ENCODE data around the gene ATXN7L1. TPM values are rescaled to one million over a fixed set of nuclear protein-coding genes. Genes with fewer than 3 reads are reported as not detected.
"Not testable (repeated sequence)": the region's sequence is repeated elsewhere in the genome, so short reads cannot be mapped to it uniquely, and the experiment has no call there.

ATXN7L1 gene
- total RNA-seq, 1 donor from 2014 or later = 8.5 TPM

DNA sequence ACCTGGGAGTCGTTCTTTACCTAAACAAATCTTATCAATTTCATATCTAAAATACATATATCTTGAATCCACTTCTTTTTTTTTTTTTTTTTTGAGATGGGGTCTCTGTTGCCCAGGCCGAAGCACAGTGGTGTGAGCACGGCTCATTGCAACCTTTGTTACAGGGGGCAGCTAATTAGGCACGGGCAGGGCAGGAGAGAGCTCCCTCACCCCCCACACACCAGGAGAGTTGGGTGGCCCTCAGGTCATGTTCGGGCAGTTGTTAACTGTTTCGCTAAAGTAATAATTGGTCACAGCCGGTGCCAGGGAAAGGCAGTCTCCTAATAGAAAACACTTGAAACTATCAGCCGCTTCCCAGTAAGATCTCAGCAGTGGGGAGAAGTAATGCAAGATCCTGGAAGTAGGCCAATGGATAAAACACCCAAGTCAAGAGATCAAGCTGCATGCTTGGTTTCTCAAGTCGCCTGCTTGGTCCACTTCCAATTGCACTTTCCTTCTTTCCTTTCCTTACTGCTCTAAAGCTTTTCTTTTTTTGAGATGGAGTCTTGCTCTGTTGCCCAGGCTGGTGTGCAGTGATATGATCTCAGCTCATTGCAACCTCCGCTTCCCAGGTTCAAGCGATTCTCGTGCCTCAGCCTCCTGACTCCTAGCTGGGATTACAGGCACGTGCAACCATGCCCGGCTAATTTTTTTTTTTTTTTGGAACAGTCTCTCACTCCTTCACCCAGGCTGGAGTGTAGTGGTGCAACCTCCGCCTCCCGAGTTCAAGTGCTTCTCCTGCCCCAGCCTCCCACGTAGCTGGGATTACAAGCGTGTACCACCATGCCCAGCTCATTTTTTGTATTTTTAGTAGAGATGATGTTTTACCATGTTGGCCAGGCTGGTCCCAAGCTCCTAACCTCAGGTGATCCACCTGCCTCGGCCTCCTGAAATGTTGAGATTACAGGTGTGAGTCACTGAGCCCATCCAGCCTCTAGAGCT is 273.8 kb downstream of the ATXN7L1 start:
- intact Hi-C loops (cut with micrococcal nuclease) = no loop called here
- no peaks in the 10 kb centered on the region for H3K4me1 Mint-ChIP-seq (ENCODE audit: low read depth)
- H3K36me3 Mint-ChIP-seq (ENCODE audit: low read depth) = no peaks in the 10 kb centered on the region
- DNase-seq (ENCODE audit: low spot score) = no peak
- H3K4me3 Mint-ChIP-seq = no peak overlapping the region
- no peak overlapping the region for H3K27ac Mint-ChIP-seq
- peaks cover 4% of the 10 kb centered on the region for H3K27me3 Mint-ChIP-seq (ENCODE audit: insufficient read depth)
- no peaks in the 10 kb centered on the region for H3K9me3 Mint-ChIP-seq

DNA sequence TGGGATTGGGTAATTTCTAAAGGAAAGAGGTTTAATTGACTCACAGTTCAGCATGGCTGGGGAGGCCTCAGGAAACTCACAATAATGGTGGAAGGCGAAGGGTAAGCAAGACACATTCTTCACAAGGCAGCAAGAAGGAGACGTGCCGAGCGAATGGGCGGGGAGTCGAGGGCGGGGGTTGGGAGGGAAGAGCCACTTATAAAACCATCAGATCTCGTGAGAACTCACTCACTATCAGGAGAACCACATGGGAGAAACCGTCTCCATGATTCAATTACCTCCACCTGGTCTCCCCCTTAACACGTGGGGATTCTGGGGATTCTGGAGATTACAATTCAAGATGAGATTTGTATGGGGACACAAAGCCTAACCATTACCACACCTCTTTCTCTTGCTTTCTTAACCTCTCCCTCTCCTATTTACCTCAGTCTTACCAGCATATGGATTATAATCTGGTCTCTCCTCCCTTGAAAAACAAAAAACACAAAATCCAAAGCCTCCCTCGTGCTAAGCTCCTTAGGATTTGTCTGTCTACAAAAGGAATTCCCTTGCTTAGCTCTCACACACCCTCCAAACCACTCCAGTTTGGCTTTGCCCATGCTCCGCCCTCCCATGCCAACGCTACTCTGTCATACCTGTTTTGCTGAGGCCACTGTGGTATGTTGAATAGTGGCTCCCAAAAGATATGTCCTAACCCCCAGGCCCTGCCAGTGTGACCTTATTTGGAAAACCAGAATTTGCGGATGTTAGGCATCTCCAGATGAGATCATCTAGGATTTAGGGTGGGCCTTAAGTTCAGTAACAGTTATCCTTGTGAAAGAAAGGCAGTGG is 275.5 kb downstream of the ATXN7L1 start:
- Mint-ChIP-seq H3K27me3 (ENCODE audit: insufficient read depth) (peaks cover 8% of the 10 kb centered on the region), H3K4me1 (ENCODE audit: low read depth) (no peaks in the 10 kb centered on the region), H3K4me3 (no peak overlapping the region), H3K9me3 (no peaks in the 10 kb centered on the region), H3K27ac (no peak overlapping the region), H3K36me3 (ENCODE audit: low read depth) (no peaks in the 10 kb centered on the region)
- no peak for DNase-seq (ENCODE audit: low spot score)
- intact Hi-C loops (cut with micrococcal nuclease) = no loop called here

DNA sequence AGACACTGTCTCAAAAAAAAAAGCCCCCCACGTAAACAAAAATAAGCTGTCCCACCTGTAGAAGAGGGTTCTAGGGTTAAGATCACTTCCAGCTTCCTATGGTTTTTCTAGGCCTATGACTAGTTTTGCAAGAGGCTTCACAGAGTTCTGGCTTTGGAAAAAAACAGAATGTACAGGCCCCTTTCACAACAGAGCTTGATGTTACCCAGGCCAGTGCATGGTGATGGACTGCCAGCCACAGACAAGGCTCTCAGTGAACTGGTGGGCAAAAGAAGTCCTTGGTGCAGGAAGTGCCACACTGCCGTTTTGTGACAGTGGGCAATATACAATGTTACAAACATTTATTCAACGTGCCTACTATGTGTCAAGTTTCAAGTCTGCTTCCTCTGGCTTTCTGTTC is 276.8 kb downstream of the ATXN7L1 start:
- Mint-ChIP-seq H3K27me3 (ENCODE audit: insufficient read depth) (peaks cover 8% of the 10 kb centered on the region), H3K27ac (no peak overlapping the region), H3K4me1 (ENCODE audit: low read depth) (no peaks in the 10 kb centered on the region)

DNA sequence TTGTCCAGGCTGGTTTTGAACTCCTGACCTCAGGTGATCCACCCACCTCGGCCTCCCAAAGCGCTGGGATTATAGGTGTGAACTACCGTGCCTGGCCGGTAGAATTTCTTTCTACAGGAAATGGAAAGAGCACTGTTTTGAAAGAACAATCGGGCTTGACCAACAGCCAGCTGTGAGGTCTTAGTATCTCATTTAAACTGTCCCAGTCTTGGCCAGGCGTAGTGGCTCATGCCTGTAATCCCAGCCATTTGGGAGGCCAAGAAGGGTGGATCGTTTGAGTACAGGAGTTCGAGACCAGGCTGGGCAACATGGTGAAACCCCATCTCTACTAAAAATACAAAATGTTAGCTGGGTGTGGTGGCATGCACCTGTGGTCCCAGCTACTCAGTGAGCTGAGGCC is 277.3 kb downstream of the ATXN7L1 start:
- H3K9me3 Mint-ChIP-seq; DNase-seq (ENCODE audit: low spot score); H3K4me1 Mint-ChIP-seq (ENCODE audit: low read depth); intact Hi-C loops (cut with micrococcal nuclease); H3K27ac Mint-ChIP-seq; H3K36me3 Mint-ChIP-seq (ENCODE audit: low read depth); H3K27me3 Mint-ChIP-seq (ENCODE audit: insufficient read depth); H3K4me3 Mint-ChIP-seq: not testable (repeated sequence)

More for the DNA sequence above, 276.8 kb downstream of the ATXN7L1 start:
- Mint-ChIP-seq H3K36me3 (ENCODE audit: low read depth) (no peaks in the 10 kb centered on the region), H3K9me3 (no peaks in the 10 kb centered on the region), H3K4me3 (no peak overlapping the region)
- intact Hi-C loops (cut with micrococcal nuclease) = no loop called here
- DNase-seq (ENCODE audit: low spot score) = no peak

DNA sequence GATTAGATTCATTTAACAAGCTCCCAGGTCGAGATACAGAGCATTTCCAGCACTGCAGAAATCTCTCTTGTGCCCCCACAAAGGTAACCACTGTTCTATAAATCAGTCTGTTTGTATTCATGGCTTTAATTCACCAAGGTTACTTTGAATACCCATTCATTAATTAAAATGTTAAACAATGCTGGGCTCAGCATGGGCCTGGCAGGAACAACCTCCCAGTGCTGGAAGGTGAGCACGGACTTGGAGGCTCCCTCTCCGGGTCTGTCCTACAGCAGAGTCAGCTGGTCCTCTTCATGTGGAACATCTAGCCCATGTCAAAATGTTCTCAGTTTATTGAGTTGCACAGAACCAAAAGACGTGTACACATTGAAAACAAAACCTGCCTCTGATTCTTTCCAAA is 279.5 kb downstream of the ATXN7L1 start:
- no peak overlapping the region for H3K4me3 Mint-ChIP-seq
- intact Hi-C loops (cut with micrococcal nuclease) = no loop called here
- peaks cover 10% of the 10 kb centered on the region for H3K27me3 Mint-ChIP-seq (ENCODE audit: insufficient read depth)
- H3K9me3 Mint-ChIP-seq = no peaks in the 10 kb centered on the region
- no peaks in the 10 kb centered on the region for H3K4me1 Mint-ChIP-seq (ENCODE audit: low read depth)
- no peaks in the 10 kb centered on the region for H3K36me3 Mint-ChIP-seq (ENCODE audit: low read depth)
- H3K27ac Mint-ChIP-seq = no peak overlapping the region
- no peak for DNase-seq (ENCODE audit: low spot score)

DNA sequence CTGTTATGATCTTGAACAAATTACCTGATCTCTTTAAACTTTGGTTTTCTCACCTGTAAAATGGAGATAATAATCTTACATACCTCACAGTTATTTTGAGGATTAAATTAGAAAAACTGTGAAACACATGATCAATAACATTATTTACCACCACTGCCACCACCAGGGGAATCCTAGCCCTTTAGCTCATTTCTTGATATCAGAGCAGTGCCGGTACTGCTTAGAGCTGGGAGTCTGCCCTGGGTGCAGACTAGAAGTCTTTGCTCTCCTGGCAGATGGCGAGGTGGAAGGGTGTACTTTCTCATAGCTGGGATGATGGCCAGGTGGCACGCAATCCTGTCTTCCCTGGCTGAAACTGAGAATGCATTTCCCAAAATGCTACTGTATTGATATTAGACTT is 282.4 kb downstream of the ATXN7L1 start:
- no peaks in the 10 kb centered on the region for H3K36me3 Mint-ChIP-seq (ENCODE audit: low read depth)
- H3K4me3 Mint-ChIP-seq = no peak overlapping the region
- H3K27me3 Mint-ChIP-seq (ENCODE audit: insufficient read depth) = peaks cover 10% of the 10 kb centered on the region
- no peak overlapping the region for H3K27ac Mint-ChIP-seq
- no peaks in the 10 kb centered on the region for H3K9me3 Mint-ChIP-seq
- no peak for DNase-seq (ENCODE audit: low spot score)
- intact Hi-C loops (cut with micrococcal nuclease) = no loop called here
- H3K4me1 Mint-ChIP-seq (ENCODE audit: low read depth) = peaks cover 8% of the 10 kb centered on the region

DNA sequence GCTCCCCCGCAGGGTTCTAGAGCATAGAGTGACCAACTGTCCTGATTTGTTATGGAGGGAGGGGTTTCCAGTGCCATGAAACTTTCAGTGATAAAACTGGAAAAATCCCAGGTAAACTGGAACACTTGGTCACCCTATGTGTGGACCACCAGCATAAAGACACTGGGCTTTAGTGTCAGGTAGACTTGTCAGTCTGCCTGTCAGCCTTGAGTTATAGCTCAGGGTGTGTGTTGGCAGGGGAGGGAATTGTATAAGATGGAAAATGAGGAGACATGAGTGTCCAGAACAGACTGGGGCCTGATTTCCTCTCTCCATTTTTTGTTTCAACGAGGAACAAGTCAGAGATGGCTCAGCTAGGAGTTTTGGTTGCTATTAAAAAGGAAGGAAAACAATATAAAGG is 284.9 kb downstream of the ATXN7L1 start:
- H3K4me3 Mint-ChIP-seq = no peak overlapping the region
- peaks cover 3% of the 10 kb centered on the region for H3K27me3 Mint-ChIP-seq (ENCODE audit: insufficient read depth)
- DNase-seq (ENCODE audit: low spot score) = no peak
- no peaks in the 10 kb centered on the region for H3K36me3 Mint-ChIP-seq (ENCODE audit: low read depth)
- no peak overlapping the region for H3K27ac Mint-ChIP-seq
- peaks cover 11% of the 10 kb centered on the region for H3K4me1 Mint-ChIP-seq (ENCODE audit: low read depth)
- H3K9me3 Mint-ChIP-seq = no peaks in the 10 kb centered on the region
- intact Hi-C loops (cut with micrococcal nuclease) = no loop called here

DNA sequence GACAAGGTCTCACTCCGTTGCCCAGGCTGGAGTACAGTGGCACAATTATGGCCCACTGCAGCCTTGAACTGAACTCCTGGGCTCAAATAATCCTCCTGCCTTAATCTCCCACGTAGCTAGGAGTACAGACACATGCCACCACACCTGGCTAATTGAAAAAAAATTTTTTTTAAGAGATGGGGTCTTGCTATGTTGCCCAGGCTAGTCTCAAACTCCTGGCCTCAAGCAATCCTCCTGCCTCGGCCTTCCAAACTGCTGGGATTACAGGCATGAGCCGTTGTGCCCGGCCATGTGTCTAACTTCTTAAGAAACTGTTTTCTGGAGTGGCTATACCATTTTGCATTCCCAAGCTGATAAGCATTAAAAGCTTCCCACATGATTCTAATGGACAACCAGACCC is 285.6 kb downstream of the ATXN7L1 start:
- intact Hi-C loops (cut with micrococcal nuclease) = no loop called here
- no peak overlapping the region for H3K4me3 Mint-ChIP-seq

DNA sequence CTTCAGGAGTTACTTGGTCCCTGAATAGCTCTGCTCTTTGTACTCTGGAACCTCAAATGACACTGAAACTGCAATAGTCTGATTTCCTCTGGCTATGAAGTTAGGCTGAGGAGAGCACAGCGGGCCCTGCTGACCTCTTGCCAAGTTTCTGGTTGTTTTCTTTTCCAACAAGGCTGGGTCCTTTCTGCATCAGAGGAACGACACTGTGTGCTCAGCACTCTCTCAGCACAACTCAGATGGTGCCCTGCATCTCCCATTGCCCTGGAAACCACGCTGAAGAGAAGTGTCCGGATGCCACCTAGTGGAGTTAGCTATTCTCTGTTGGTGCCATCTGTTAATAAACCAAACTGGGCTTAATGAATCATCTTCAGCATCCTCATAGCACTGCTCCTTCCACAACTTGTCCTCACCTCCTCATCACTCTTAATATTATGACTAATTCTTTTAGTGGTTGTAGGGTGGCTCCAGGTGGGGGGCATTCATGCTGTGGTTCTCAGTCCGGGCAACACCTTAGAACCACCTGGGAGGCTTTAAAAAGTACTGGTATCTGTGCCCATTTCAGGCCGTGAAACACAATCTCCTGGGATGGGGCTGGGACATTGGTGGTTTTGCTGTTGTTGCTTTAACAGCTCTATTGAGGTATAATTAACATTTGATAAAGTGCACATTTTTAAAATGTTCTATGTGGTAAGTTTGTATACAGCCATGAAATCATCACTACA is 286.9 kb downstream of the ATXN7L1 start:
- Mint-ChIP-seq H3K27ac (no peak overlapping the region), H3K36me3 (ENCODE audit: low read depth) (peaks cover 2% of the 10 kb centered on the region), H3K4me1 (ENCODE audit: low read depth) (peaks cover 19% of the 10 kb centered on the region), H3K27me3 (ENCODE audit: insufficient read depth) (peaks cover 3% of the 10 kb centered on the region), H3K4me3 (no peak overlapping the region), H3K9me3 (peaks cover 5% of the 10 kb centered on the region)
- intact Hi-C loops (cut with micrococcal nuclease) = loop anchor here (1.0 to 5.0 kb wide), 2 partner anchors 607 to 666 kb away; no protein-coding TSS in a partner anchor
- peak; percentile 24 for DNase-seq (ENCODE audit: low spot score)

More for the DNA sequence above, 285.6 kb downstream of the ATXN7L1 start:
- Mint-ChIP-seq H3K36me3 (ENCODE audit: low read depth) (no peaks in the 10 kb centered on the region), H3K27ac (no peak overlapping the region), H3K9me3 (no peaks in the 10 kb centered on the region), H3K4me1 (ENCODE audit: low read depth) (peaks cover 18% of the 10 kb centered on the region), H3K27me3 (ENCODE audit: insufficient read depth) (peaks cover 3% of the 10 kb centered on the region)
- no peak for DNase-seq (ENCODE audit: low spot score)

DNA sequence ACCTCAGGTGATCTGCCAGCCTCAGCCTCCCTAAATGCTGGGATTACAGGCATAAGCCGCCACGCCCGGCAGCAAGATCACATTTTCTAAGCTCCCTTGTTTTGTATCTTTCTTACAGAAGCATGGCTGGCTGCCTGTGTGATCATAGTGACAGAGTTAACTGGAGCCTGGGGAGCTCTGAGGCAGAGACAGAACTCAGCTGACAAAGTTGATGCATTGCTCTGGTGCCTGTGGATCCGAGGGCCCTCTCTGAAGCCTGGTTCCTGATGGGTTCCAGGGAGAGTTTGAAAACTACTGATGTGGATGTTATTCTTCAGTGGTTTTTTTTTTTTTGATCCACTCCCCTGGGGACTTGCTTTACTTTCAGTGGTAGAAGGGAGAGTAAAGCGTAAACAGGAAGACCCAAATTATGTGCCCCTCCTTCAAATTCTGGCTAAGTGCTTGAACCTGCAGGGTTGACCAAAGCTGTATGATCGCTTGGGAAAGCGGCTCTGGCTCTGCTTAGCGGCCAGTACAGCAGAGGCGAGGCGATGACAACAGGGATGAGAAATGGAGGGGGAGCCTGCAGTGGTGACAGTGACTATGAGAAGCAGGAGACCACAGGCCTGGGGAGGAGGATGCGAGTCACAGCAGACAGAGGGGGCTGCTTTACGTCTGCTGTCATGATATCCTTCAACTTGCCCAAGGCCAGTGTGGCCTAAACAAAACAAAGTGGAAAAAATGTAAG is 288.3 kb downstream of the ATXN7L1 start:
- Mint-ChIP-seq H3K36me3 (ENCODE audit: low read depth) (peaks cover 3% of the 10 kb centered on the region), H3K9me3 (peaks cover 13% of the 10 kb centered on the region), H3K27me3 (ENCODE audit: insufficient read depth) (peaks cover 3% of the 10 kb centered on the region), H3K27ac (no peak overlapping the region), H3K4me1 (ENCODE audit: low read depth) (peaks cover 19% of the 10 kb centered on the region), H3K4me3 (no peak overlapping the region)
- intact Hi-C loops (cut with micrococcal nuclease) = loop anchor here (5.0 kb wide), 1 partner anchor 606 kb away; no protein-coding TSS in a partner anchor
- no peak for DNase-seq (ENCODE audit: low spot score)

DNA sequence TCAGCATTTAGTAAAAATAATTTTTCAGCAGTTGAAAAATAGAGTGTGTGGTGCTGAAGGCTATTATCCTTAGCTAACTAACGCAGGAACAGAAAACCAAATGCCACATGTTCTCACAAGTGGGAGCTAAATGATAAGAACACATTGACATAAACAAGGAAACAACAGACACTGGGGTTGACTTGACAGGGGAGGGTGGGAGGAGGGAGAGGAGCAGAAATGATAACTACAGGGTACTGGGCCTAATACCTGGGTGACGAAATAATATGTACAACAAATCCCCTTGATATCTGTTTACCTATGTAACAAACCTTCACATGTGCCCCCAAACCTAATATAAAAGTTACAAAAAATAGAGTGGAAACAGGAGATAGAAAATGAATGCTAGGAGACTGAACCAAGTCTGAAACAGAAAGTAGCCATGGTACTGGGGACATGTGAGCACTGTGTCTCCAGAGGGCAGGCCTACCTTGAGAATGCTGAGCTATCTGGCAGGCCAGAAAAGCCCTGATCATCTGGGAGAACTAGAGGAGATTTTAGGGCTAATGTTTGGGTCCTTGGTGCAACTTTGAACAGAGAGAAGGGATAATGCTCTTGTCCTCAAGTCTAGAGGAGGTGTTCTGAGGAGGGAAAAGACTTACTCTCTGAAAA is 290.4 kb downstream of the ATXN7L1 start:
- no peak for DNase-seq (ENCODE audit: low spot score)
- Mint-ChIP-seq H3K27me3 (ENCODE audit: insufficient read depth) (peaks cover 1% of the 10 kb centered on the region), H3K27ac (peak overlapping the region; percentile 62), H3K9me3 (peaks cover 13% of the 10 kb centered on the region), H3K4me1 (ENCODE audit: low read depth) (peaks cover 26% of the 10 kb centered on the region), H3K36me3 (ENCODE audit: low read depth) (peaks cover 3% of the 10 kb centered on the region), H3K4me3 (no peak overlapping the region)
- intact Hi-C loops (cut with micrococcal nuclease) = loop anchor here (5.0 kb wide), 1 partner anchor 604 kb away; no protein-coding TSS in a partner anchor

Data from activated T-helper 1 cell treated with anti-CD3 and anti-CD28 coated beads, Interleukin-12 subunit alpha, Interleukin-12 subunit beta, Interleukin-2, Interleukin-4 antibody, amounts not matched to agents 30 ng/mL and 10 ng/mL and 1 ng/mL, durations not matched to agents 14 hours and 24 hours and 36 hours (primary cell).